GM18873 (cell line): ENCODE measurements around the gene DCUN1D1.
A peak's percentile ranks its signal among the peaks of the same experiment; 100 is the strongest.
"Not testable (repeated sequence)": the region's sequence is repeated elsewhere in the genome, so short reads cannot be mapped to it uniquely, and the experiment has no call there.

Source experiments
- ATAC-seq: cut with Tn5 transposase; IDR thresholded peaks from one replicate; pipeline ENCODE4 v1.9.1; 2021; ENCODE audit warnings: mild to moderate bottlenecking, moderate library complexity, moderate number of reproducible peaks; ENCODE audit not compliant: unreplicated experiment, low FRiP score

Gene DCUN1D1

GRCh38 chr3:182980204-182981037 is at the start of gene DCUN1D1:
TSS of gene DCUN1D1 (minus strand) at chr3:182980538. CDS start at chr3:182980489, 49 bp downstream.
- peak; percentile 77 for ATAC-seq

DNA sequence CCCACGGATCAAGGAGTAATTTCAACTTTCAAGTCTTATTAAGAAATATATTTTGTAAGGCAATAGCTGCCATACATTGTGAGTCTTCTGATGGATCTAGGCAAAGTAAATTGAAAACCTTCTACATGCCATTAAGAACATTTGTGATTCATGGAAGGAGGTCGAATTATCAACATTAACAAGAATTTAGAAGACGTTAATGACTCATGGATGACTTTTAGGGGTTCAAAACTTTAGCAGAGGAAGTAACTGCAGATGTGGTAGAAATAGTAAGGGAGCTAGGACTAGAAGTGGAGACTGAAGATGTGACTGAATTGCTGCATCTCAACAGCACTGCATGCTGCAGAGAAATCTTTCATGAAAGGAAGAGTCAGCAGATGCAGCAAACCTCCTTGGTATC is 48.1 kb upstream of the DCUN1D1 start:
- ATAC-seq = no peak

- ATAC-seq = no peak
Measured at GRCh38 chr3:183027276-183027675, 46.9 kb upstream of the DCUN1D1 start.

- ATAC-seq = no peak
Measured at GRCh38 chr3:183022936-183023516, 42.7 kb upstream of the DCUN1D1 start.

- no peak for ATAC-seq
Measured at GRCh38 chr3:183018421-183019192, 38.3 kb upstream of the DCUN1D1 start.

DNA sequence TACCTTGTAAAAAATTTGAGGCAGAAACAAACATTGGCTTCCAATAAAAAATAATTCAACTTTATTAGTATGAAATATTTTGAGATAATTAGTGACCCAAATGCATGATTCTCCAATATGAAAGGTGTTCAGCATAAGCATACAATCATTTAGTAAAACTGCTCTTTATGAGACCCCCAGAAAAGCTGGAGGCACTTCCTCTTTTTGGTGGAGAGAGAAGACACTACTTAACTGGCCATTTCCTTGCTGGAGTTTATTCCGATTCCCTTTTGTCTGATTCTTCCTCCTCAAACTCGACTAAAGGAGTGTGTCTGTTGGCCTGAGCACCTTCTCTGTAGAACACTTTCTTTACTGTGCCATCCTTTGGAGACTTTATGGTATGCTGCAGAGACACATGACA is 34.8 kb upstream of the DCUN1D1 start:
- no peak for ATAC-seq

DNA sequence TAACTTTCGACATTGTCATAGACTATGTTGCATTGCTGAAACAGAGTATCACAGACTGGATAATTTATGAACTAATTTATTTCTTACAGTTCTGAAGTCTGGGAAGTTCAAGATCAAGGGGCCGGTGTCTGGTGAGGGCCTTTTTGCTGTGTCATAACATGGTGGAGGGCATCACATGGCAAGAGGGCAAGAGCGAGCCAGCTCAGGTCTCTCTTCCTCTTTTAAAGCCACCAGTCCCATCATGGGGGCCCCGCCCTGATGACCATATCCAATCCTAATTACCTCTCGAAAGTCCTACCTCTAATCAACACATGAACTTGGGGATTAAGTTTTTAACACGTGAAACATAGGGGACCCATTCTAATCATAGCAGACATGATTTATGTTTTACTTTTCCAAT is 33.5 kb upstream of the DCUN1D1 start:
- no peak for ATAC-seq

- ATAC-seq = no peak
Measured at GRCh38 chr3:183013074-183013473, 32.7 kb upstream of the DCUN1D1 start.

DNA sequence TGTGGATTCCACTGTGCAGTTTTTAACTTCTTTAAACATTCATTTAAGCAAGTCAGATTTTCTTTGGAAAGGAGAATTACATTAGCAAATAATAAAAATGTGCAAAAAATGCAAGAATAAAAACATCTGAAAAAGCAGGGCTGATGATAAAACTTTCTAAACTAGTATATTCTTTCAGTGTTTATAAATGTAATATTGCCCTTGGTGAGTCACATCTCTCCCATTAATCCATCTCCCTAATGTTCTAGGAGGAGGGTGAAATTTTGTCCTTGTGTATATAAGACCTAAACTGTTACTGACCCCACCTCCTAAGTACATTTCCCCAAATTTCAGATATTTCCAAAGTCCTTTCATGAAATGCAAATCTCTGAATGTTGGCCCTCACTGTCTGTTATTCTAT is 28.5 kb upstream of the DCUN1D1 start:
- no peak for ATAC-seq

- no peak for ATAC-seq
Measured at GRCh38 chr3:183008303-183008702, 28.0 kb upstream of the DCUN1D1 start.

- ATAC-seq = no peak
Measured at GRCh38 chr3:183006396-183007002, 26.2 kb upstream of the DCUN1D1 start.

DNA sequence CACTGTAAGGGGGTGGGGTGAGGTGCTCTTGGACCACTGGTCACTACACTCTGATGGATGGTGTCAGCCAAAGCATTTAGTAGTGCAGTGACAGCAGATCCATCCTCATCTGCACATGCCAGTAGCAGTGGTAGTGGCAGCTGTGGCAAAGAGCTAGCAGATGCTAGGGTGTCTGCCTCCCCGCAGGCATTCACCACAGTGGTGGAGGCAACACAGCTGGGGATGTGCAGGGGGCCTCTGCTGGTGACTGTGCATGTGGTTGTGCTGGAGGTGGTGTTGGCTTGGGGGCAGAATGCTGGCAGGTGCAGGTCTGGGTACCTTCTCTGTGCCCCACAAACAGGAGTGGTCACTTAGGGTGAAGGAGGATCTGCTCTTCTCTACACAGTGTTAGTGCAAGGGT is 19.4 kb upstream of the DCUN1D1 start:
- no peak for ATAC-seq

- not testable (repeated sequence) for ATAC-seq
Measured at GRCh38 chr3:182993486-182994201, 13.3 kb upstream of the DCUN1D1 start.

GRCh38 chr3:182989566-182989965 is 9.2 kb upstream of the DCUN1D1 start:
- ATAC-seq = no peak

DNA sequence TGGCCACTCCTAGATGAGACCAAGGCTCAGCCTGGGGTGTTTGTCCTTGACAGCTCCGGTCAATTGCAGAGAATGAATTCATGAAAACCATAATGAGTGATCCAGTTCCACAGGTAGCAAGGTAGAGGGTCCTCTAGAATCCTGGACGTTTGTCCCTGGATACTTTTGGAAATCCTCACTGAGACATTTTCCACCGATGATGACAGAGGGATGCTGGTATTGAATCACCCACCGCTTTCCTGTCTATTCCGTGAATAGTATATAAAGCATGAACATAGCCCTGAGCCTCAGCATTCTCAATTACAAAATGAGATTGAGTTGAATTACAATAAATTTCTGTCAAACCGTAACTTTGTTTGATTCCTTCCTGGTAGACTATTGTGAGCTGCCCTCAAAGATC is 5.7 kb upstream of the DCUN1D1 start:
- ATAC-seq = no peak

DNA sequence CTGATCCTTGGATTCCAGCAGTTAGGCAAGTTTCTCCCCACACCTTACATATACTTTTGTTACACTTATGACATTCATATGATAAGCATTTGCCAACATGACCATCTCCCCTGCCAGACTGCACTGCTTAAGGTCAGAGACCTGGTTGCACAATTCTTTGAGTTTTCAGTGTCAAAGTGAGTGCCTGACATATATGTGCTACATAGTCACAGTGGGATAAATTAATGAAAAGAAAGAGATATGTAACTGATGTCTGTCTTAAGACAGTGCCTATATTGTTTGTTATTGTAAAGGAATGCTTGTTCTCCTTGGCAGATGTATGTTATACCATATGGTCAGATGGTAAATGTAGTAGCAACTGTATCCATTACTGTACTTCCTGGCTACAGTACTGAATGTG is 3.5 kb upstream of the DCUN1D1 start:
- no peak for ATAC-seq

DNA sequence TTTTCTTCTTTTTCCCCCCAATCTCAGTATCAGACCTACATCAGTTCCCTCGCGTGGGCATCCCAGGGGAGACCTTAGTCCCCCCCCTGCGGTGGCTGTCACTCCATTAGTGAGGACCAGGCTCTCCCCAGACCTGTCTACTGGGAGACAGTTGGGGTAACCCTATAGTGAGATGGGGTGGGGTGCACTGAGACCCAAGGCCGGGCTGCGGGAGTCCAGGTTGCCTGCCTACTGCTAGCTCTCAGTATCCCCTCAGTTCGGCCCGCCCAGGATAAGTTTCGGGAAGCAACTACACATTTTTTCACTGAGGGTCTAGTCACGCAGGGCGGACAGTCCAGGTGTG is 671 bp upstream of the DCUN1D1 start:
- ATAC-seq = no peak

DNA sequence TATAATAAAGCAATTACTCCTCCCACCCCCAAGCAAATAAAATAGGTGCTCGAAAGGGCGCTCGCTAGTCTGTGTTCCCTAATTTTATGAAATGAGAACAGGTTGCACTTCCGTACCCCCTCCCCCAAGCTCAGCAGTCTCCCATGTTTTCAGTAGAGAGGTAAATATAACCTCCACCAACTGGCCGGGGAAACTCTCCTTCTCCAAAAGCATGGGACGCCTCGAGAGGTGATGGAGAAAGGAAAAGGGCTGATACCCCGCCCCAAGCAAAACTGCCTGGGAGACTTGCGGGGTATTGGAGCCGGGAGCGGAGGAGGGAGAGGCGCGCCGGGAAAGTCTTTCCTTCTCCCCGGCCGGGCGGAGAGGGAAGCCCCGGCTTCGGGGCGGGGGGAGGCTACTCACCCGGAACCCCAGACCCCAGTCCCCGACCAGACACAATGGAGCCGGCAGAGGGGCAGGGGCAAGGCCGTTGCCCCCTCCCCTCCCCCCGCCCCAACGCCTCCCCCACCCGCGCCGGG is 605 bp downstream of the DCUN1D1 start:
- ATAC-seq = no peak

GRCh38 chr3:182979103-182979673 is 1.1 kb downstream of the DCUN1D1 start:
- no peak for ATAC-seq

DNA sequence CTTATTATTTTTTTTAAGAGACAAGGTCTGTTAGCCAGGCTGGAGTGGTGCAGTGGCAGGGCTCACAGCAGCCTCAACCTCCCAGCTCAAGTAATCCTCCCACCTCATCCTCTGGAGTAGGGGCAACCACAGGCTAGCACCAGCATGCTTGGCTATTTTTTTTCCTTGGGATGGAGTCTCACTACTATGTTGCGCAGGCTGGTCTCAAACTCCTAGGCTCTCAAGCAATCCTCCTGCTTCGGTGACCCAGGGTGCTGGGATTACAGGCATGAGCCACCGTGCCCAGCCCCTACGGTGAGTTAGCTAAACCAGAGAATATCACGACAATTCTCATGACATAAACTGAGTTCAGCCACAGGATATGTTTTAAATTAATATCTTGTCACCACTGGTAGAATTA is 2.0 kb downstream of the DCUN1D1 start:
- ATAC-seq = no peak
